IPS-20b (cell line): ENCODE results near the gene AGAP1.

Experiments
- H3K27ac ChIP-seq: one replicate; pipeline ENCODE4 v1.5.1; 2013; ENCODE audit warnings: low read length
- H3K27me3 ChIP-seq: 2 replicates; pipeline ENCODE4 v1.6.1; 2013; ENCODE audit warnings: mild to moderate bottlenecking, low read length, inconsistent platforms; ENCODE audit not compliant: insufficient read depth
- H3K36me3 ChIP-seq: 2 replicates; pipeline ENCODE4 v1.6.1; 2013; ENCODE audit warnings: low read depth, mild to moderate bottlenecking, inconsistent platforms, low read length, moderate library complexity; ENCODE audit not compliant: insufficient read depth
- H3K4me1 ChIP-seq: 2 replicates; pipeline ENCODE4 v1.6.1; 2013; ENCODE audit warnings: mild to moderate bottlenecking, control low read depth, inconsistent platforms, low read length, moderate library complexity; ENCODE audit not compliant: insufficient read depth
- H3K4me3 ChIP-seq: 2 replicates; pipeline ENCODE4 v1.5.1; 2013; ENCODE audit warnings: mild to moderate bottlenecking, low read length, inconsistent platforms
- H3K9ac ChIP-seq: 2 replicates; pipeline ENCODE4 v1.6.1; 2013; ENCODE audit warnings: low read depth, mild to moderate bottlenecking, inconsistent platforms, low read length, moderate library complexity
- H3K9me3 ChIP-seq: 2 replicates; pipeline ENCODE4 v1.6.1; 2013; ENCODE audit warnings: mild to moderate bottlenecking, low read depth, low read length, inconsistent platforms; ENCODE audit not compliant: insufficient read depth

AGAP1 gene

GRCh38 chr2:235588750-235589149, 94.9 kb downstream of the AGAP1 start:
- no peaks in the 10 kb centered on the region for H3K9me3 ChIP-seq
- no peaks in the 10 kb centered on the region for H3K36me3 ChIP-seq
- no peaks in the 10 kb centered on the region for H3K27me3 ChIP-seq
- no peak overlapping the region for H3K27ac ChIP-seq
- H3K9ac ChIP-seq = no peak overlapping the region
- H3K4me3 ChIP-seq = no peak overlapping the region
- H3K4me1 ChIP-seq = peaks cover 27% of the 10 kb centered on the region

GRCh38 chr2:235591231-235591730, 97.4 kb downstream of the AGAP1 start:
- Histone ChIP-seq H3K36me3 (no peaks in the 10 kb centered on the region), H3K4me1 (peaks cover 9% of the 10 kb centered on the region), H3K9me3 (no peaks in the 10 kb centered on the region), H3K9ac (no peak overlapping the region), H3K27ac (no peak overlapping the region), H3K4me3 (no peak overlapping the region), H3K27me3 (no peaks in the 10 kb centered on the region)

DNA sequence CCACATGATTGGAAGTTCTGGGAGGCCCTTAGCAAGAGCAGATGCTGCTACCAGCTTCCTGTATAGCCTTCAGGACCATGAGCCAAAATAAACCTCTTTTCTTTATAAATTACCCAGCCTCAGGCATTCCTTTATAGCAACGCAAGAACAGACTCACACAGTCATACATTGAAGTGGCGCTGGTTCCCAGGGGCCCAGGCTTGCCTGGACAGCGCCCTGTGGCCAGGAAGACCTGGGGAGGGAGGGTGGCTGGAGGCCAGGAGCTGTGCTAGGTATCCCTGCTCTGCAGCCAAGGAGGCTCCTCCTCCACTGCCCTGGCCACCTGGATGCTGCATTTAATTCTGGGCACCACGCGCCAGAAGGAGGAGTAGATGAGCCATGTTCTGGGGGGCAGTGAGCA, 98.1 kb downstream of the AGAP1 start:
- H3K9ac ChIP-seq = no peak overlapping the region
- H3K27me3 ChIP-seq = no peaks in the 10 kb centered on the region
- no peak overlapping the region for H3K4me3 ChIP-seq
- no peaks in the 10 kb centered on the region for H3K36me3 ChIP-seq
- no peak overlapping the region for H3K27ac ChIP-seq
- H3K9me3 ChIP-seq = no peaks in the 10 kb centered on the region
- peaks cover 2% of the 10 kb centered on the region for H3K4me1 ChIP-seq

DNA sequence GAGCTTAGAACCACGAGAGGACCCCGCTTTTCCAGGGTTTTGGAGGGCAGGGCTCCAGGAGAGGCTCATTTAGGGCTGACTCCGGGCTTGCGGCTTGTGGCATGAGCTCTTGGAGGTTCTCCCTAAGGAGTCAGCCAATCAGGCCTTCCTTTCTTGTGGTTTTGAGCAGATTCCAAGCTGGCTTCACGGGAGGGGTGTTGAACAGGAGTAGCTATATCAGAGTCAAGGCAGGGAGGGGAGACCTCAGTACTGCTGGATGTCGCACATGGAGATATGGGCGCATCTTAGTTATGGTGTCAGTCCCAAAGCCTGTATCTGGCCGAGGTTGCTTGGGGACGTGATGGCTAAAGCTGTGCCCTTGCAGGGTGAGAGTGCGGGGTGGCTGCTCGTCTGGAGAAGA, 98.6 kb downstream of the AGAP1 start:
- no peak overlapping the region for H3K4me3 ChIP-seq
- no peak overlapping the region for H3K27ac ChIP-seq
- no peak overlapping the region for H3K9ac ChIP-seq
- H3K36me3 ChIP-seq = no peaks in the 10 kb centered on the region
- H3K27me3 ChIP-seq = no peaks in the 10 kb centered on the region
- H3K9me3 ChIP-seq = no peaks in the 10 kb centered on the region
- no peaks in the 10 kb centered on the region for H3K4me1 ChIP-seq

DNA sequence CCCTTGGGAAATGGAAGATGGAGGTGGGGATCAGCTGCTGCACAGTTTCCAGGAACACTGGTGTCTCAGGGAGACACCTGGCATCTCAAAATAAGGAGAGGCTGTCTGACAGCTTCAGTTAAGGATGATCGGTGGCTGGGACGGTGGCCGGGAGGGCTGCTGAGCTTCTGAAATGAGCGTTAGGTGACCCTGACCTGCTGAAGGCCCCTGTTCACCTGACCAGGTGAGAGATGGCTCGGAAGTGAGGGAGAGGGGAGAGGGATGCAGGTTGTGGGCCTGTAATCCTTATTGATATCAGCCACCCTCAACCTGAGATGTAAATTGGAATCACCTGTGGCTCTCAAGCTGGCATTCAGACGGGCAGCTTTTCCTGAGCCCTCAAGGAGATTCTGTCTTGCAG, 99.0 kb downstream of the AGAP1 start:
- no peaks in the 10 kb centered on the region for H3K27me3 ChIP-seq
- no peak overlapping the region for H3K9ac ChIP-seq
- H3K27ac ChIP-seq = no peak overlapping the region

DNA sequence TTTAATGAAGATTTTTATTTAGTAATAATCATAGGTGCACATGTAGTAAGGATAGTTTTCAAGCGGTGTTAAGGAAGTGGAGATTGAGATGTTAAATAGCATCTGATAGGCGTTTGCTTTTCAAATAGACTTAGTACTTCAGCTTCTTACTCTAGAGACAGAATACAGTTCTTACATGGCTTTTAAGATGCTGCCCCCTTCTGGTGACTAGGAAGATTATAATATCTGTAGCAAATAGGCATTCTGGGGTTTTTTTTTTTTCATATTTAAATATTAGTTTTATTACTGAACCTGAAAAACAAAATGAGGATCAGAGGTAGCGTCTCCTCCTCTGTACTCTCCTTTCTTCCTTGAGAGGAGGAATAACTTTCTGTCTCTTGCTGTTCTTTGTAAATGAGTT, 100.2 kb downstream of the AGAP1 start:
- Histone ChIP-seq H3K4me1 (no peaks in the 10 kb centered on the region), H3K9me3 (no peaks in the 10 kb centered on the region), H3K27me3 (no peaks in the 10 kb centered on the region), H3K4me3 (no peak overlapping the region), H3K36me3 (no peaks in the 10 kb centered on the region), H3K9ac (no peak overlapping the region), H3K27ac (no peak overlapping the region)

More for the DNA sequence above, 99.0 kb downstream of the AGAP1 start:
- no peak overlapping the region for H3K4me3 ChIP-seq
- no peaks in the 10 kb centered on the region for H3K9me3 ChIP-seq
- H3K4me1 ChIP-seq = no peaks in the 10 kb centered on the region
- H3K36me3 ChIP-seq = no peaks in the 10 kb centered on the region

- Histone ChIP-seq H3K4me3 (no peak overlapping the region), H3K36me3 (no peaks in the 10 kb centered on the region), H3K4me1 (no peaks in the 10 kb centered on the region), H3K27ac (no peak overlapping the region), H3K9ac (no peak overlapping the region), H3K9me3 (no peaks in the 10 kb centered on the region), H3K27me3 (no peaks in the 10 kb centered on the region)
These were observed 101.1 kb downstream of the AGAP1 start for GRCh38 chr2:235594964-235595363.

- no peak overlapping the region for H3K4me3 ChIP-seq
- no peaks in the 10 kb centered on the region for H3K27me3 ChIP-seq
- H3K36me3 ChIP-seq = no peaks in the 10 kb centered on the region
- no peaks in the 10 kb centered on the region for H3K9me3 ChIP-seq
- no peak overlapping the region for H3K9ac ChIP-seq
- H3K27ac ChIP-seq = no peak overlapping the region
- H3K4me1 ChIP-seq = no peaks in the 10 kb centered on the region
These were observed 101.7 kb downstream of the AGAP1 start for GRCh38 chr2:235595422-235596010.

DNA sequence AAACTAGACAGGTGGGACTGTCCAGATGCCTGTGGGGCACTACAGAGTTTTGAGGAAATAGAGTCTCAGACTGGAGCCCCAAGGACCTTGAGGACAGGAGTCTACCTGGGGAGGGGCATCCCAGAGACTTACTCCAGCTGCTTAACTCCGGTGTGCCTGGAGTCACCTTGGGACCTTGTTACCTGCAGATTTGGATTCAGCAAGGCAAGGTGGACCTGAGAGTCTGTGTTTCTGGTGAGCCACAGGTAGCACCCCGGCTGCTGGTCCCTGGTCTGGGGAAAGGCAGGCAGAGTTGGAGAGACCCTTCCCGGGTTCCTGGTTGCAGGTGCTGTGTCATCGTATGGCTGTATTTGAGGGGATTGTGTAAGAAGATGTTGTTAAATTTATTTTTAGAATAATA, 102.4 kb downstream of the AGAP1 start:
- Histone ChIP-seq H3K4me3 (no peak overlapping the region), H3K9me3 (no peaks in the 10 kb centered on the region), H3K4me1 (no peaks in the 10 kb centered on the region), H3K36me3 (no peaks in the 10 kb centered on the region), H3K27ac (no peak overlapping the region), H3K27me3 (no peaks in the 10 kb centered on the region), H3K9ac (no peak overlapping the region)

GRCh38 chr2:235597081-235597615, 103.3 kb downstream of the AGAP1 start:
- Histone ChIP-seq H3K9ac (no peak overlapping the region), H3K4me1 (no peaks in the 10 kb centered on the region), H3K27ac (no peak overlapping the region), H3K36me3 (no peaks in the 10 kb centered on the region), H3K27me3 (no peaks in the 10 kb centered on the region), H3K9me3 (no peaks in the 10 kb centered on the region), H3K4me3 (no peak overlapping the region)

DNA sequence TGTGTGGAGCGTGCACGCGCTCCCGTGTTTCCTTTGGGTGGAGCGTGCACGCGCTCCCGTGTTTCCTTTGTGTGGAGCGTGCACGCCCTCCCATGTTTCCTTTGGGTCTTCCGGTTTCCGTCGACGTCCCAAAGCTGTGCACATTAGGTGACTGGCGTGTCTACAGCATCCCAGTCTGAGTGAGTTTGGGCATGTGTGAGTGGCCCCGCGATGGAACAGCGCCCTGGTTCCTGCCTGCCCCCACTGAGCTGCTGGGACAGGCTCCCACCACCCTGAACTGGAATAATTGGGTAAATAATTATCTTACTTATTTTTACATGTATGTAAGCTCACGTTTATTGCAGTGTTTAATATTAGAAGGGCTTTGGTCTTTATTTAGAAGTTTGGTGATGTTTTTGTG, 104.2 kb downstream of the AGAP1 start:
- H3K27ac ChIP-seq = no peak overlapping the region
- H3K4me1 ChIP-seq = no peaks in the 10 kb centered on the region
- H3K9ac ChIP-seq = no peak overlapping the region
- H3K4me3 ChIP-seq = no peak overlapping the region
- no peaks in the 10 kb centered on the region for H3K27me3 ChIP-seq
- no peaks in the 10 kb centered on the region for H3K9me3 ChIP-seq
- H3K36me3 ChIP-seq = no peaks in the 10 kb centered on the region
